ENCODE results near the gene SEMA4D.

The SEMA4D gene

GRCh38 chr9:89394412-89394811, 103.5 kb downstream of the SEMA4D start:
- TF ChIP-seq POLR2A (IDR thresholded peaks at IDR 0.05; ENCODE audit: extremely low read depth, insufficient read length) (no peak), MYC (IDR thresholded peaks at IDR 0.05; ENCODE audit: low read depth, low read length) (no peak), CTCF (IDR thresholded peaks at IDR 0.05; ENCODE audit: low read depth, low read length) (no peak), MAX (IDR thresholded peaks at IDR 0.05; ENCODE audit: low read depth, low read length) (no peak)

GRCh38 chr9:89391585-89391984, 106.3 kb downstream of the SEMA4D start:
- no peak for TF ChIP-seq CTCF (IDR thresholded peaks at IDR 0.05; ENCODE audit: low read depth, low read length)
- TF ChIP-seq MYC (IDR thresholded peaks at IDR 0.05; ENCODE audit: low read depth, low read length): no peak
- TF ChIP-seq MAX (IDR thresholded peaks at IDR 0.05; ENCODE audit: low read depth, low read length): no peak
- TF ChIP-seq POLR2A (IDR thresholded peaks at IDR 0.05; ENCODE audit: extremely low read depth, insufficient read length): no peak
- DNase-seq (ENCODE audit: low read depth): no peak
- H3K4me3 ChIP-seq (ENCODE audit: low read depth, low read length): no peak overlapping the region

More at GRCh38 chr9:89394412-89394811, 103.5 kb downstream of the SEMA4D start:
- no peak overlapping the region for H3K4me3 ChIP-seq (ENCODE audit: low read depth, low read length)
- no peak for DNase-seq (ENCODE audit: low read depth)

GRCh38 chr9:89390578-89391116, 107.3 kb downstream of the SEMA4D start:
- DNase-seq (ENCODE audit: low read depth): no peak
- no peak overlapping the region for H3K4me3 ChIP-seq (ENCODE audit: low read depth, low read length)
- TF ChIP-seq CTCF (IDR thresholded peaks at IDR 0.05; ENCODE audit: low read depth, low read length): no peak
- TF ChIP-seq POLR2A (IDR thresholded peaks at IDR 0.05; ENCODE audit: extremely low read depth, insufficient read length): no peak

GRCh38 chr9:89390068-89390555, 107.8 kb downstream of the SEMA4D start:
- H3K4me3 ChIP-seq (ENCODE audit: low read depth, low read length): no peak overlapping the region
- DNase-seq (ENCODE audit: low read depth): no peak
- no peak for TF ChIP-seq CTCF (IDR thresholded peaks at IDR 0.05; ENCODE audit: low read depth, low read length)
- TF ChIP-seq MAX (IDR thresholded peaks at IDR 0.05; ENCODE audit: low read depth, low read length): no peak
- TF ChIP-seq MYC (IDR thresholded peaks at IDR 0.05; ENCODE audit: low read depth, low read length): no peak
- TF ChIP-seq POLR2A (IDR thresholded peaks at IDR 0.05; ENCODE audit: extremely low read depth, insufficient read length): no peak

- DNase-seq (ENCODE audit: low read depth): no peak
Measured at GRCh38 chr9:89388868-89389177, 109.1 kb downstream of the SEMA4D start.

More at GRCh38 chr9:89388868-89389177, 109.1 kb downstream of the SEMA4D start:
- no peak for TF ChIP-seq MYC (IDR thresholded peaks at IDR 0.05; ENCODE audit: low read depth, low read length)
- TF ChIP-seq CTCF (IDR thresholded peaks at IDR 0.05; ENCODE audit: low read depth, low read length): no peak
- no peak for TF ChIP-seq POLR2A (IDR thresholded peaks at IDR 0.05; ENCODE audit: extremely low read depth, insufficient read length)
- TF ChIP-seq MAX (IDR thresholded peaks at IDR 0.05; ENCODE audit: low read depth, low read length): no peak
- no peak overlapping the region for H3K4me3 ChIP-seq (ENCODE audit: low read depth, low read length)

Data from NB4 (cell line).